Coronary artery (tissue), 2 donors: ENCODE data around the gene RFX4.
A peak's percentile ranks its signal among the peaks of the same experiment; 100 is the strongest.

Experiments
- DNase-seq: peaks from one replicate; pipeline ENCODE4 v3.0.0-alpha.2; 2017; ENCODE audit warnings: low spot score
- H3K27ac ChIP-seq, 2 donors: fragments of 200-600 bp; sonication (generic); one replicate each; pipeline ENCODE4 v1.5.1; 2016 to 2019
- H3K4me3 ChIP-seq: fragments of 200-600 bp; sonication (generic); 2 replicates; pipeline ENCODE4 v1.5.1; 2016; ENCODE audit warnings: mild to moderate bottlenecking, moderate library complexity
- TF ChIP-seq, protein P1 (sequence below): fragments of 200-600 bp; sonication (generic); IDR thresholded peaks from one replicate; pipeline ENCODE4 v1.5.1; 2019; ENCODE audit warnings: antibody characterized with exemption

Gene RFX4

GRCh38 chr12:106582641-106583230 lies at the start of gene RFX4:
Gene RFX4, plus strand, starts transcription at chr12:106583004. Its CDS starts 317 bp downstream, at chr12:106583321.
- no peak for DNase-seq
- Histone ChIP-seq H3K4me3 (peak within 1 kb of the TSS; percentile 67), H3K27ac (no peak within 1 kb of the TSS)
- TF ChIP-seq, protein P1, sequence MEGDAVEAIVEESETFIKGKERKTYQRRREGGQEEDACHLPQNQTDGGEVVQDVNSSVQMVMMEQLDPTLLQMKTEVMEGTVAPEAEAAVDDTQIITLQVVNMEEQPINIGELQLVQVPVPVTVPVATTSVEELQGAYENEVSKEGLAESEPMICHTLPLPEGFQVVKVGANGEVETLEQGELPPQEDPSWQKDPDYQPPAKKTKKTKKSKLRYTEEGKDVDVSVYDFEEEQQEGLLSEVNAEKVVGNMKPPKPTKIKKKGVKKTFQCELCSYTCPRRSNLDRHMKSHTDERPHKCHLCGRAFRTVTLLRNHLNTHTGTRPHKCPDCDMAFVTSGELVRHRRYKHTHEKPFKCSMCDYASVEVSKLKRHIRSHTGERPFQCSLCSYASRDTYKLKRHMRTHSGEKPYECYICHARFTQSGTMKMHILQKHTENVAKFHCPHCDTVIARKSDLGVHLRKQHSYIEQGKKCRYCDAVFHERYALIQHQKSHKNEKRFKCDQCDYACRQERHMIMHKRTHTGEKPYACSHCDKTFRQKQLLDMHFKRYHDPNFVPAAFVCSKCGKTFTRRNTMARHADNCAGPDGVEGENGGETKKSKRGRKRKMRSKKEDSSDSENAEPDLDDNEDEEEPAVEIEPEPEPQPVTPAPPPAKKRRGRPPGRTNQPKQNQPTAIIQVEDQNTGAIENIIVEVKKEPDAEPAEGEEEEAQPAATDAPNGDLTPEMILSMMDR: no peak

DNA sequence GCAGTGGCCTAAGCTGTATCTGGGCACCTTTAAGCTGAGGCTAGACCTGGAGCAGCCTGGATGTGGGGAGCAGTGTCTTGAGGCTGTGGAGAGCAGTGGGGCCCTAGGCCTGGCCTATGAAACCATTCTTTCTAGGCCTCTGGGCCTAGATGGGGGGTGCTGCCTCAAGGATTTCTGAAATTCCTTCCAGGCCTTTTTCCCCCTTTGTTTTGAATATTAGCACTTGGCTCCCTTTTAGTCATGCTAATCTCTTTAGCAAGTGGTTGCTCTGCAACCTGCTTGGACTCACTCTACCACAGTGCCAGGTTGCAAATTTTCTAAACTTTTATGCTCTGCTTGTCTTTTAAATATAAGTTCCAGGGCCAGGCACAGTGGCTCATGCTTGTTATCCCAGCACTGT lies 41.6 kb upstream of the RFX4 start:
- TF ChIP-seq, protein P1: no peak
- DNase-seq: no peak
- no peak overlapping the region for H3K4me3 ChIP-seq
- H3K27ac ChIP-seq: no peak overlapping the region

DNA sequence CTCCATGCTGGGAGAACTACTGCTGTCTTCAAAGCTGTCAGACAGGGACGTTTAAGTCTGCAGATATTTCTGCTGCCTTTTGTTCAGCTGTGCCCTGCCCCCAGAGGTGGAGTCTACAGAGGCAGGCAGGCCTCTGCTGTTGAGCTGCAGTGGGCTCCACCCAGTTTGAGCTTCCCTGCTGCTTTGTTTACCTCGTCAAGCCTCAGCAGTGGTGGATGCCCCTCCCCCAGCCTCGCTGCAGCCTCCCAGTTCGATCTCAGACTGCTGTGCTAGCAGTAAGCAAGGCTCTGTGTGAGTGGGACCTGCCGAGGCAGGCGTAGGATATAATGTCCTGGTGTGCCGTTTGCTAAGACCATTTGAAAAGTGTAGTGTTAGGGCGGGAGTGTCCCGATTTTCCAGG lies 31.4 kb upstream of the RFX4 start:
- no peak for DNase-seq

GRCh38 chr12:106552228-106552627 lies 30.6 kb upstream of the RFX4 start:
- Histone ChIP-seq H3K27ac (no peak overlapping the region), H3K4me3 (no peak overlapping the region)
- TF ChIP-seq, protein P1: no peak
- no peak for DNase-seq

More for the DNA sequence above, 31.4 kb upstream of the RFX4 start:
- no peak overlapping the region for H3K4me3 ChIP-seq
- no peak overlapping the region for H3K27ac ChIP-seq
- TF ChIP-seq, protein P1: no peak

- Histone ChIP-seq H3K4me3 (no peak overlapping the region), H3K27ac (no peak overlapping the region)
- TF ChIP-seq, protein P1: no peak
- no peak for DNase-seq
These were observed 18.0 kb upstream of the RFX4 start for GRCh38 chr12:106564678-106565329.

- Histone ChIP-seq H3K4me3 (no peak overlapping the region), H3K27ac (no peak overlapping the region)
- TF ChIP-seq, protein P1: no peak
- no peak for DNase-seq
These were observed 16.0 kb upstream of the RFX4 start for GRCh38 chr12:106566771-106567170.

- no peak for DNase-seq
- no peak overlapping the region for H3K4me3 ChIP-seq
- H3K27ac ChIP-seq: no peak overlapping the region
- TF ChIP-seq, protein P1: no peak
These were observed 9.6 kb upstream of the RFX4 start for GRCh38 chr12:106573239-106573638.
